Stimulated activated CD8-positive, alpha-beta memory T cell treated with anti-CD3 and anti-CD28 coated beads, Interleukin-15, amount 100 ng/mL, for 1 hour (primary cell): ENCODE measurements around the gene NDUFB6.
"Not testable (repeated sequence)": the region's sequence is repeated elsewhere in the genome, so short reads cannot be mapped to it uniquely, and the experiment has no call there.

Experiments
- DNase-seq: peaks from one replicate; pipeline ENCODE4 v3.0.0-alpha.2; 2020; ENCODE audit warnings: low read depth

The NDUFB6 gene

GRCh38 chr9:32524558-32524891 lies 48.4 kb downstream of the NDUFB6 start:
- DNase-seq: not testable (repeated sequence)

- no peak for DNase-seq
Observed at GRCh38 chr9:32523910-32524309, 49.0 kb downstream of the NDUFB6 start.

- DNase-seq: no peak
Observed at GRCh38 chr9:32518276-32518675, 54.7 kb downstream of the NDUFB6 start.

GRCh38 chr9:32516241-32516640 lies 56.7 kb downstream of the NDUFB6 start:
- no peak for DNase-seq

- DNase-seq: no peak
Observed at GRCh38 chr9:32508728-32509127, 64.2 kb downstream of the NDUFB6 start.

GRCh38 chr9:32503008-32503407 lies 70.0 kb downstream of the NDUFB6 start:
- no peak for DNase-seq
